ENCODE results near the gene ITGA1.

- TF ChIP-seq, protein P1, sequence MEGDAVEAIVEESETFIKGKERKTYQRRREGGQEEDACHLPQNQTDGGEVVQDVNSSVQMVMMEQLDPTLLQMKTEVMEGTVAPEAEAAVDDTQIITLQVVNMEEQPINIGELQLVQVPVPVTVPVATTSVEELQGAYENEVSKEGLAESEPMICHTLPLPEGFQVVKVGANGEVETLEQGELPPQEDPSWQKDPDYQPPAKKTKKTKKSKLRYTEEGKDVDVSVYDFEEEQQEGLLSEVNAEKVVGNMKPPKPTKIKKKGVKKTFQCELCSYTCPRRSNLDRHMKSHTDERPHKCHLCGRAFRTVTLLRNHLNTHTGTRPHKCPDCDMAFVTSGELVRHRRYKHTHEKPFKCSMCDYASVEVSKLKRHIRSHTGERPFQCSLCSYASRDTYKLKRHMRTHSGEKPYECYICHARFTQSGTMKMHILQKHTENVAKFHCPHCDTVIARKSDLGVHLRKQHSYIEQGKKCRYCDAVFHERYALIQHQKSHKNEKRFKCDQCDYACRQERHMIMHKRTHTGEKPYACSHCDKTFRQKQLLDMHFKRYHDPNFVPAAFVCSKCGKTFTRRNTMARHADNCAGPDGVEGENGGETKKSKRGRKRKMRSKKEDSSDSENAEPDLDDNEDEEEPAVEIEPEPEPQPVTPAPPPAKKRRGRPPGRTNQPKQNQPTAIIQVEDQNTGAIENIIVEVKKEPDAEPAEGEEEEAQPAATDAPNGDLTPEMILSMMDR (IDR thresholded peaks at IDR 0.05): no peak
- no peak for TF ChIP-seq POLR2A (IDR thresholded peaks at IDR 0.05)
Measured at GRCh38 chr5:52885614-52886013, 97.9 kb downstream of the ITGA1 start.
